Body of pancreas (tissue), 4 donors: ENCODE results near the gene STPG1. TPM values are rescaled to one million over a fixed set of nuclear protein-coding genes. Genes with fewer than 3 reads are reported as not detected.
A peak's percentile ranks its signal among the peaks of the same experiment; 100 is the strongest.

Experiments used
- ATAC-seq: fragments of 150-250 bp; one replicate; pipeline ENCODE4 v1.9.1; 2016
- DNase-seq, 4 donors: peaks; one replicate each; pipeline ENCODE4 v3.0.0-alpha.2; 2019
- H3K27ac ChIP-seq, 4 donors: fragments of 200-600 bp; sonication (generic); 1 replicate in 3 of 4; 2 replicates in 1 of 4; pipeline versions ENCODE4 v1.5.1 to v1.6.1; 2016 to 2019; ENCODE audit warnings: mild to moderate bottlenecking in 1 of 4, mixed read lengths in 1 of 4, moderate library complexity in 1 of 4
- H3K27me3 ChIP-seq, 2 donors: fragments of 200-600 bp; sonication (generic); one replicate each; pipeline ENCODE4 v1.6.0; 2016; ENCODE audit warnings: mild to moderate bottlenecking in 1 of 2
- H3K36me3 ChIP-seq, 2 donors: fragments of 200-600 bp; sonication (generic); replicated peaks in 1 of 2; 2 replicates each; pipeline ENCODE4 v1.5.1; 2016; ENCODE audit warnings: low read depth in 2 of 2; ENCODE audit not compliant: insufficient read depth in 1 of 2
- H3K4me1 ChIP-seq: fragments of 200-600 bp; sonication (generic); one replicate; pipeline ENCODE4 v1.6.0; 2016
- H3K4me3 ChIP-seq, 2 donors: fragments of 200-600 bp; sonication (generic); 1 replicate in 1 of 2; 2 replicates in 1 of 2; pipeline ENCODE4 v1.5.1; 2016 to 2019
- H3K9me3 ChIP-seq, 3 donors: fragments of 200-600 bp; sonication (generic); 1 replicate in 2 of 3; 2 replicates in 1 of 3; pipeline ENCODE4 v1.5.1; 2016
- CTCF ChIP-seq, 7 experiments: fragments of 450-650 bp in 4 of 7; fragments of 200-600 bp in 3 of 7; sonication (generic) in 3 of 7; IDR thresholded peaks; one replicate each; pipeline ENCODE4 v1.5.1; 2016 to 2019; ENCODE audit warnings: antibody characterized with exemption in 7 of 7
- POLR2A ChIP-seq, 3 donors: fragments of 450-650 bp; IDR thresholded peaks; one replicate each; pipeline ENCODE4 v1.6.1; 2016; ENCODE audit warnings: antibody characterized with exemption in 3 of 3, mild to moderate bottlenecking in 2 of 3
- WGBS, 2 donors: methylation state at CpG; one replicate each; pipeline ENCODE4 v1.1.5; 2017; 5-methylcytosine and 5-hydroxymethylcytosine counted together
- intact Hi-C: fragments of 100-400 bp; cut with DNase I; formaldehyde crosslinking; loops from one replicate; pipeline ENCODE4 v1.15.1; 2023
- total RNA-seq, 2 donors: library from RNA; depleted of rRNA; stranded (reverse); fragments of >200 nt; gene quantifications; one replicate each; pipeline ENCODE4 v1.1.0, GENCODE V29; 2016

Gene STPG1
- total RNA-seq, 2 donors from 2014 or later = 1.6 to 2.6 TPM

DNA sequence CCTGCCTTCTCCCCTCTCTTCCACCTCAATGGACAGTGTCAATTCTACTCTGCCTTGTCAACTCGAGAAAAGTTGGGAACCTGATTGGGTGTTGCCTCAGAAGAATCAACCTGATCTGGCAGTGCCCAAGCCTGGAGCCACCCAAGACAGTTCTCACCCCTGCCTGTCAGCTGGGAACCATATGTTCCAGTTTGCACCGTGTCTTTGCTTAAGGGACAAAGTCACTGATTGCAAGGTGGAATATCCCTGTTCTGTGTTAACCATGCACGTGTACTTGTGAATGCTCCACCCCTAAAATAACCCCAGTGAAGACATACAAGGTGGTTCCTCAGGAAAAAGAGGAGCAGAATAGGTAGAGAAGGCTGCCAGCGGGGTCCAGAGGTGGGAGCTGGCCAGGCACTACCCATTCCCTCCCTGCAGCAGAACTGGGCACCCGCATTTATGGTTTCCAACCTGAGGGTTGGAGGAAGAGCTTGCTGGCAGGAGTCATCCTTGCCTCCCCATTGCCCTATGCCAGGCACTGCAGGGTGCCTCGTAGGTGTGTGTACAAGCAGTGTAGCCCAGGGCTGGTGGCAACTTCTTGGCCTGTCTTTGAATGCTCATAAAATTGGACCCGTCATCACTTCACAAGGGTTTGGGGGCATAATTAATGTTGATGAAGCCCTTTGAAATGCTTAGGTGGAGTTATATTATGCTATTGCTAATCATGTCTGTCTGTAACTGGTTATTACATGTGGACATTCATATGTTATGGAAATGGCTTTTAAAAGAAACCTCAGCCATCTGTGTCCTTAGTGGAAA is 13.4 kb upstream of the STPG1 start:
- Histone ChIP-seq H3K27ac (peak overlapping the region in 2 of 4 donors; percentile 14 to 15), H3K36me3 (no peaks in the 10 kb centered on the region), H3K4me1 (peaks cover 44% of the 10 kb centered on the region), H3K27me3 (no peaks in the 10 kb centered on the region), H3K9me3 (no peaks in the 10 kb centered on the region), H3K4me3 (no peak overlapping the region)
- peak; percentile 25 for ATAC-seq
- 48 to 62% methylated on average over 7 of the region's 7 CpGs for WGBS, 2 donors
- DNase-seq = no peak
- no peak for TF ChIP-seq CTCF (IDR thresholded peaks at IDR 0.05)
- TF ChIP-seq POLR2A (IDR thresholded peaks at IDR 0.05) = no peak
- intact Hi-C loops = no loop called here

DNA sequence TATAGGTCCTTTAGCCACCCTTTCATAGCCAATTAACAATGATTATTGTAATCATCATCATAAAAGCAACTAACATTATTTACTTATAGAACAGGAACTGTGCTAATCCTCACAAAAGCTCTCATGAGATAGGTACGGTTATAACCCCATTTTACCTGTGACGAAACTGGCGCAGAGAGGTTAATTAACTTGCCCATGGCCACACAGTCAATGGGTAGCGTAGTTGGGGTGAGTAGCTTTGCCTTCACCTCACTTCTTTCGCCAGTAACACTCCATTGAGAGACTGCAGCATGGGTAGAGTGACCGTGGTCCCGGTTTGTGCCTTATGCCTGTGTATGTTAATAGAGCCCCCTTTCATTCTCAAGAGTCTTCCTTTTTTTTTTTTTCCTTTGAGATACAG is 12.3 kb upstream of the STPG1 start:
- H3K36me3 ChIP-seq = no peaks in the 10 kb centered on the region
- WGBS, 2 donors = 76 to 82% methylated on average over 7 of the region's 7 CpGs
- no peak overlapping the region for H3K4me3 ChIP-seq
- H3K27ac ChIP-seq = no peak overlapping the region
- TF ChIP-seq POLR2A (IDR thresholded peaks at IDR 0.05) (no peak), CTCF (IDR thresholded peaks at IDR 0.05) (no peak)
- peaks cover 44% of the 10 kb centered on the region for H3K4me1 ChIP-seq
- ATAC-seq = no peak
- intact Hi-C loops = no loop called here
- no peak for DNase-seq
- no peaks in the 10 kb centered on the region for H3K27me3 ChIP-seq
- H3K9me3 ChIP-seq = no peaks in the 10 kb centered on the region

- no peak overlapping the region for H3K4me3 ChIP-seq
- 32 to 36% methylated on average over 3 of the region's 3 CpGs for WGBS, 2 donors
- TF ChIP-seq CTCF (IDR thresholded peaks at IDR 0.05) (no peak), POLR2A (IDR thresholded peaks at IDR 0.05) (no peak)
- peaks cover 44% of the 10 kb centered on the region for H3K4me1 ChIP-seq
- ATAC-seq (no peak), DNase-seq (peak in 3 of 4 donors; percentile 25 to 50 (median 32))
- intact Hi-C loops = no loop called here
- no peak overlapping the region for H3K27ac ChIP-seq
- H3K36me3 ChIP-seq = no peaks in the 10 kb centered on the region
- no peaks in the 10 kb centered on the region for H3K27me3 ChIP-seq
- no peaks in the 10 kb centered on the region for H3K9me3 ChIP-seq
Observed at GRCh38 chr1:24425441-24425840, 11.9 kb upstream of the STPG1 start.

- no peaks in the 10 kb centered on the region for H3K27me3 ChIP-seq
- H3K9me3 ChIP-seq = no peaks in the 10 kb centered on the region
- TF ChIP-seq CTCF (IDR thresholded peaks at IDR 0.05) (no peak), POLR2A (IDR thresholded peaks at IDR 0.05) (no peak)
- H3K4me1 ChIP-seq = peaks cover 44% of the 10 kb centered on the region
- ATAC-seq (no peak), DNase-seq (no peak)
- no peak overlapping the region for H3K27ac ChIP-seq
- WGBS, 2 donors = 76 to 81% methylated on average over 2 to 3 of the region's 3 CpGs
- H3K4me3 ChIP-seq = no peak overlapping the region
- no peaks in the 10 kb centered on the region for H3K36me3 ChIP-seq
- intact Hi-C loops = no loop called here
Observed at GRCh38 chr1:24424990-24425389, 11.4 kb upstream of the STPG1 start.

- 68 to 69% methylated on average over 5 of the region's 5 CpGs for WGBS, 2 donors
- TF ChIP-seq CTCF (IDR thresholded peaks at IDR 0.05) = no peak
- TF ChIP-seq POLR2A (IDR thresholded peaks at IDR 0.05) = no peak
- intact Hi-C loops = no loop called here
- no peak for ATAC-seq
- Histone ChIP-seq H3K27ac (no peak overlapping the region), H3K27me3 (no peaks in the 10 kb centered on the region), H3K4me1 (peaks cover 47% of the 10 kb centered on the region), H3K9me3 (no peaks in the 10 kb centered on the region), H3K36me3 (no peaks in the 10 kb centered on the region), H3K4me3 (no peak overlapping the region)
- DNase-seq = no peak
Observed at GRCh38 chr1:24424207-24424606, 10.6 kb upstream of the STPG1 start.
